Middle frontal gyrus (tissue), 1 donor: Measurements from ENCODE around the gene PGM2L1.
"Not testable (repeated sequence)": the region's sequence is repeated elsewhere in the genome, so short reads cannot be mapped to it uniquely, and the experiment has no call there.

Experiments used
- DNase-seq: peaks from one replicate; pipeline ENCODE4 v3.0.0-alpha.2; 2015; ENCODE audit warnings: low spot score; ENCODE audit errors: extremely low spot score

Gene PGM2L1

DNA sequence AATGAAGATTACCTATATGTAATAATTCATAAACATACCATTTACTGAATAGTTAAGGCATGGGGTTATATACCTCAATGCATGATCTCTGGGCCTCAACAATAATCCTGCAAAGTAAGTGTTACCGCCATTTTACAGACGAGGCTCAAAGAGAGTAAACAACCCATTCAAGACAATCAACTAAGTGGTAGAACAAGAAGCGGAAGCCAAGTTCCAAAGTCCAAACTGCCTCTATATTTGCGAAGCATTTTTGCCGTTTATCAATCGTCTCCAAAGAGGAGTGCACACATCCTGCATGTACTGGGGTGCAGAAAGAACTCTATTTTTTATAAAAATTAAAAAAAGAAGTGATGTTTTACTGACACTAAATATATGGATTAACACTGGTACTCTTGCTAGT, 59.3 kb downstream of the PGM2L1 start:
- no peak for DNase-seq

DNA sequence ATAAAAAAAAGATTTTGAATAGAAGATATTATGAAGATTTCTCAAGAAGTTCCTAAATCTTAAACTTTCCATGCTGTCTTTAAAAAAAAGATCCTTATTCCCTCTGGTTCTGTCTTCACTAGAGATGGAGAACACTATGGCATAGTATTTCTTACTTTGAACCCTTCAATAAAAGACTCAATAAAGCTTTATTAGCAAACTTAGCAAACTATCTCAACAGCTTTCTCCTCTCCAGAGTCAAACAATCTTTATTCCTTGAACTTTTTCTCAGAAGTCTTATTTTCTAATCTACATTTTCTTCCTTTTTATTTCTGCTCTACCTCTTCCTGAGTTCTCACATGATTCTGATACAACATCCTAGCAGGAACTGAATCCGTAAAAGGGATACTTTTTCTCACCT, 65.0 kb downstream of the PGM2L1 start:
- DNase-seq: no peak

DNA sequence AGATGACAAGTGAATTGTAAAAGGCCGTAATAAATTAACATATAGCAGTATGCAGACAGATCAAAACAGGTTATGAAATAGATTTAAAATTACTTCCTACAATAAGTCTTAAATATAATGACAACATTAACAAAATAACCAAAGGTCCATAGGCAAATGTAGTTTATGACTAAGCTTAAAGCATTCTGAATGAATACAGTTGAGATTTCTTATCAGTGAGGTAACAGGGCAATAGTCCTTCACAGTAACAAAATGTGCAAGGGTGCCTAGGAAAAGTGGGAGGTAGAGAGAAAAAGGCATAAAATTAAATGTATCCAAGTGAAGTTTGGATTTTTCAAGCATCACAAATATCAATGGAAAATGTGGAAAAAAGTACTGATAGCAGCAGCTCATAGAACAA, 65.9 kb downstream of the PGM2L1 start:
- DNase-seq: no peak

DNA sequence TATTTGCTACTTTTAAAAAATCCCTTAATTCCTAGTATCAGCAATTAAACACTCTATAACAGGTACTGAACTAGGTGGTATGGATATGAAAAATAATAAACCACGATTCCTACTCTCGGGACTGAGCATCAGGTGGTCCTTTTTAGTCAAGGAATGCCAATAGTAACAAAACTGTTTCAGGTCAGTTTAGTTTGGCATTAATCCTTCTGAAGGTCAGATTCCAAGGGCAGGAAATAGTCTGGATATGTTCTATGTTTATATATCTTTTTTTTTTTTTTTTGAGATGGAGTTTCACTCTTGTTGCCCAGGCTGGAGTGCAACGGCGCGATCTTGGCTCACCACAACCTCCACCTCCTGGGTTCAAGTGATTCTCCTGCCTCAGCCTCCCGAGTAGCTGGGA, 67.2 kb downstream of the PGM2L1 start:
- not testable (repeated sequence) for DNase-seq

DNA sequence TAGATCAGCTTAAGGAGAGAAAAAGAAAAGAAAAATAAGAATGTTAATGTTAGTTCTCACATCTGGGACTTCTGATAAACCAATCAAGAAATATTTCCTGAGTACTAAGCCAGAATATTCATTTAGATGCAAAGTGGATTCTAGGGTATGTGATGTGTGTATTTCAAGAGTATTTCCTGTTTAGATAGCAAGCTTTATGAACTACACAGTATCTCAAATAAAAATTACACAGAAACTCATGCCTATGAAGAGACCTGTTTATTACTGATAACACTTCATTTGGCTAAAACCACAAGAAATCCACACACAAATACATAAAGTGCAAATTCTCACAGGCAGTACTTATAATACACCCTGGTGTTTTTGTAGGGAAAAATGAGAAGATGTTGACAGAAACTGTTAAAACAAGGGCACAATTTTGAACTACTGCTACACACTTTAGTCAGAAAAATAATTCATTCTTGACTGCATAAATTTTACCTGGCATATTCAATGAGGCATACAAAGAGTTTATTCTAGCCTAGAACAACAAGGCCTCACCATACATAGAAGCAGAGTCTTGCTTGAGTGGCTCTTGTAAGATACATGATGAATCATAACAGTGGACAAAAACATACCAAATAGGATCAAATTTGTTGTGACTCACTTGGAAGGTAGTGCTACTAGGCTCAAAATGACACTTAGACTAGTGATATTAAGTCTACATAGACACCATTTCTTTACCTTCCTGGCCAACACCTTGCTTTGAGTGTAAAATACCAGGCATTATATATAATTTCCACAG, 68.0 kb downstream of the PGM2L1 start:
- no peak for DNase-seq

DNA sequence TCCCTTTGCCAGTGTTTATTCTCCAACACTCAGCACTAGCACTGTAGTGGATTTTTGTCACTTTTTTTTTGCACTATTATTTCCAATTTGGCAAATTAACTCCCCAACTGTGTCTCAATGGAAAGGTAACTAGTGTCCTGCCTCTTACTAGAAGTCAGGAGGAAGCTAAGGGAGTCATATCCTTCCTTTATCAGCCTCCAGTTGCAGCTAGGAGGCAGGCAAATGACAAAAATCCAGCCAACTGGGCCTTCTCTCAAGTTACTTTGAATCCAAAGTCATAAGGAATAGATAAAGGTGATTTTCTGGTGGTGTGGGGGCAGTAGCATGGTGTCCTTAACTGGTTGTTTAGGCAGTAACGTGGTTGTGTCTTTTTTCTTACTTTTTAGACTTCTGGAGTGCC, 71.2 kb downstream of the PGM2L1 start:
- DNase-seq: no peak

DNA sequence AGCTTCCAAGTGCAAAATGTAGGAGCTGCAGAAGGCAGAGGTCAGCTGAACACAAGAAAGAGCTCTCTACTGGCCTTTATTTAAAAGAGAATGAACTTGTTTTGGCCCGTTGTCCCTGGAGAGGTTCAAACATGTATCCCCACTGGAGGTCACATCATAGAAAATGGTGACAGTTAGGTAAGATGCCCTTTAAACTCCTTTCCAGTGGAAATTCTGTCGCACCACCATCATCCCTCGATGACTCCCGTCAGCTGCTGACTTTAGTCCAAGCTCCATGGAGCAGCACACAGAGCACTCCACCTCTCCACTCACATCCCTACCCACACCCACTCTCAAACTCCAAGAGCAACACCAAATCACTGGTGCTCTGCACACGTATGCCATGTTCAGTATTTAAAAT, 71.6 kb downstream of the PGM2L1 start:
- DNase-seq: no peak

DNA sequence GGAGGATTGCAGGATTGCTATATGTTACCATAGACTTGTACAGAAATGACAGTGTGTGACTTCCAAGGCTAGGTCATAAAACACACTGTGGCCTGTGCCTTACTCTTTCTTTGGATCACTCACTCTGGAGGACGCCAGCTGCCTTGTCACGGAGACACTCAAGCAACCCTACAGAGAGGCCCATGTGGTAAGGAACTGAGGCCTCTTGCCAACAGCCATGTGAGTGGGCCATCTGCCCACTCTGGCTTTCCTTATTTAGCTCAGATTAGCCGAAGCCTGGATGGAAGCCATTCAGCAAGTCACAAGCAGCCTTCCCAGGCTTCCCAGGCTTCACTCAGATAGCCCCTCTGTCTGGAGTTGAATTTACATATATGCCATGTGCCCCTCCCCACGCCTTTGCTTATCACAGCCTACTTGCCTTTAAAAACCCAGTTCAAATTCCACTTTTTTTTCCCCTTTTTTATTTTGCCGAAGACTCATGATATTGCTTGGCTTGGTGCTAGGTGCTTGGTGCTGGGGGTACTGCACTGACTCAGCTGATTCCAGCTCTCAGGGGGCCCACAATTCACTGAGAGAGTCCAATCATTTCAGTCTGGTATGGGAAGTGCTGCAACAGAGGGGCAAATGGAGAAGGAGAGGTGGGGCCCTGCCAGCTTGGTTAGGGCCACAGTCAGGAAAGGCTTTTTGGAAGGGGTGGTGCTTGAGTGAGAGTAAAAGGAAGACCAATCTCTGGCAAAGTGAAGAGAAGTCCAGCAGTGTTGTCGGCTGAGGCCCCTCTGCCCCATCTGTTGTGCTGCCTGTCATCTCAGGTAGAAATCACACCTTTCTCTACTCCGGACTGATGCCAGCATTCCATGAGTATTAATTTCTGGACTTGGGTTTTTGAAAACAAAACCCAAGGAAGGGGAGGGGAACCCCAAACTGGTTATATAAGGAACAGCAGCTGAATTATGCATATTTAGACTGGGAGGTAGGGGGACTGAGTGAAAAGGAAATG, 72.3 kb downstream of the PGM2L1 start:
- peak; percentile 64 for DNase-seq

DNA sequence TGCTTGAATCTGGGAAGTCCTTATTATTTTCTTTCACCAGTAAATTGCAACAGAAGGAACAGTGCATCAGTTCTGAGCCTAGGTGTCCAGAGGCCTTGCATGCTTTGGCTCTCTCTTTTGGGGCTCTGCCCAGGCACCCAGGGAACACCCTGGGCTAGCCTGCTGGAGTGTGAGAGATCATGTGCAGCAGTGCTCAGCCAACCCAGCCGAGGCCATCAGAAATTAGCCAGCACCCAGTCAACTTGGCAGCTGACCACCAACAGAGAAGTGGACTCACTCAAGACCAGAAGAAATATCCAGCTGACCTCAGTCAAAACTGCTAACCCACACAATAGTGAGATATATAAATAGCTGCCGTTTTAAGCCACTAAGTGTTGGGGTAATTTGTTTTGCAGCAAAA, 75.6 kb downstream of the PGM2L1 start:
- DNase-seq: no peak

DNA sequence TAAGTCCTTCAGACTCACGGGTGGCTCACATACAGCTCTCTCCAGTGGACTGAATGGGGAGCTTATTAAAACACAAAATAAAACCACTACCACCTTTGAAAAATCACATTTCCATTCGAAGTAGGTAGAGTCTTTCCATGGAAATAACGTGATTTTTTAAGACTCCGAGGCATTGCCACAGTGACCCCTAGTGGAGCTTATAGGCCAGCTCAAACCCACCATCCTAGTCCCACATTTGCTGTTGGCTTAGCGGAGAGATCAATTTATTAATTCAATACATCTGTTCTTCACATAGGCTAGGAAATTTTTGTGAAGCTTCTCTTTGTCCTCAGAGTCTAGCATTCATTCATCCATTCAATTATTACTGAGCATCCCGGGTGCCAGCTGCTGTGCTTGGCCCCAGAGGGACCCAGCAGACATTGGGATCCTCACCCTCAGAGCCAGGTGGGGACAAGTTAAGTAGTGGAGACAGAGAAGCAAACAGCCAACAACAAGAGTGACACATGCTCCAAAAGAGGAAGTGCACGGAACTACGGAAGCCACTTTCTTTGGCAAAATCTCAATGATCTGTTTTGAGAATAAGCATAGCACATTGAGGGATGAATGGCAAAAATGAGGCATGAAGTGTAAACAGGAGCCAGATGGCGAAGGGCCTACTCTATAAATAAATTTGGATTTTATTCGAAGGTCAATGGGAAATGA, 76.6 kb downstream of the PGM2L1 start:
- no peak for DNase-seq

DNA sequence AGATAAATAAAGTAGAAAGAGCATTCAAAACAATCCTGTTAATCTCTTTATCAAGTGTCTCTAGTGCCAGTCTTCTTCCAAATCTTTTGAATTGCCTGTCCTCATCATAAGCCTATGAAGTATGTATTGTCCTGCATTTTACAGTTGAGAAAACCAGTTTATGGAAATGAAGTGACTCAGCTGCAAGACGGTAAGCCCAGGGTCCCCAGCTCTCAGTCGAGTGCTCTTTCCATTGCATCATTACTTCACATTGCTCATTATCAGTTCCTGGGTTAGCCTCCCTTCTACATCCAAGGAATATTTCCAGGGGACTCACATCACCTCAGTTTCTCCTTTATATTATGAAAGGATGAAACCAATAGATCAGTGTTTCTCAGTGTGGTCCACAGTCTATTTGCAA, 77.7 kb downstream of the PGM2L1 start:
- DNase-seq: no peak

DNA sequence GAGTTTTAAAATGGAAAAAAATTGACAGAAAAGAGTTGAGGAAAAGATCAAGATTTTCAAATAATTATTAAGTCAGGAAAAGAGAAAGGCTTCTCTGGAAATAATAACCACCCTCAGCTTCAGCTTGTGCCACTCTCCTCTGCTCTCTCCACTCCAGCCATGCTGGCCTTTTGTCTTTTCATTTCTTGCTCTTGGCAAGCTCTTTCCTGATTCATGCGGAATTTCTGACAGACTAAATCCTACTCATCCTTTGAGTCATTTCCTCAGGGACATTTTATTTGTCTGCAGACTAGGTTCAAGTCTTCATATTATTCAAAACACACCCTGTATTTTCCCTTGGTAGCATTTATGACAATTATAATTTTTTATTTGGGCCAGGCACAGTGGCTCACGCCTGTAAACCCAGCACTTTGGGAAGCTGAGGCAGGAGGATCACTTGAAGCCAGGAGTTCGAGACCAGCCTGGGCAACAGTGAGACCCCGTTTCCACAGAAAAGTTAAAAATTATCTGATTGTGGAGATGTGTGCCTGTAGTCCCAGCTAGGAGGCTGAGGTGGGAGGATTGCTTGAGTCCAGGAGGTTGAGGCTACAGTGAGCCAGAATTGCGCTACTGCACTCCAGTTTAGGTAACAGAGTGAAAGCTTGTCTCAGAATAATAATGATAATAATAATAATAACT, 79.0 kb downstream of the PGM2L1 start:
- DNase-seq: no peak

DNA sequence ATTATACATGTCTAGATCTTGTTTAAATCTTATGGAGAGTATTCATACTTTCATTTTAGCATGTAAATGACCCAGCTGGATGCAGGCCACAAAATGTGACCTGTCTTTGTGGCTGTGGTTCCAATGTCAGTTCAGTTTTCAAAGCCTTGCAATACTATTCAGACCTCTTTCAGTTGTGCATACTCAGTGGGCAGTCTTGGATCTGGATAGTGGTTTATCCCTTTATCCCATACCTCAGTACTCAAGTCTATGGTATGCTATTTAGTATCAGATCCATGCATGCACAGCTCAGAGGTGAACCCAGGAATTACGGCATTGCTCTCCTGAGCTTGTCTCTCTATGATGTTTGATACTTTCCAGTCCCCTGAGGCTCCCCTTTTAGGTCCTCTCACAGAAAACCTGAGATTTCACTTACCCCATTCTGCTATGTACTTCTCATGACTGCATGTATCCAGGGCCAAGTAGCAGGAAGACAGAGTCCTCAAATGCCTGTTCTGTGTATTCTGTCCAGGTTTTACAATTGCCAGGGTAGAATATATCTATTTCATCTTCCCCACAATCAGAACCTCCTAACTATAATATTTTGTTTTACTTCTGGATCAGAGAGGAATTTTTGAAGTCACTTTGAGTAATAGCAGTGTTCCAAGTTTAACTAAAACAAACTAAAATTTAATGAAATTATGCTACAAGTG, 79.8 kb downstream of the PGM2L1 start:
- no peak for DNase-seq

DNA sequence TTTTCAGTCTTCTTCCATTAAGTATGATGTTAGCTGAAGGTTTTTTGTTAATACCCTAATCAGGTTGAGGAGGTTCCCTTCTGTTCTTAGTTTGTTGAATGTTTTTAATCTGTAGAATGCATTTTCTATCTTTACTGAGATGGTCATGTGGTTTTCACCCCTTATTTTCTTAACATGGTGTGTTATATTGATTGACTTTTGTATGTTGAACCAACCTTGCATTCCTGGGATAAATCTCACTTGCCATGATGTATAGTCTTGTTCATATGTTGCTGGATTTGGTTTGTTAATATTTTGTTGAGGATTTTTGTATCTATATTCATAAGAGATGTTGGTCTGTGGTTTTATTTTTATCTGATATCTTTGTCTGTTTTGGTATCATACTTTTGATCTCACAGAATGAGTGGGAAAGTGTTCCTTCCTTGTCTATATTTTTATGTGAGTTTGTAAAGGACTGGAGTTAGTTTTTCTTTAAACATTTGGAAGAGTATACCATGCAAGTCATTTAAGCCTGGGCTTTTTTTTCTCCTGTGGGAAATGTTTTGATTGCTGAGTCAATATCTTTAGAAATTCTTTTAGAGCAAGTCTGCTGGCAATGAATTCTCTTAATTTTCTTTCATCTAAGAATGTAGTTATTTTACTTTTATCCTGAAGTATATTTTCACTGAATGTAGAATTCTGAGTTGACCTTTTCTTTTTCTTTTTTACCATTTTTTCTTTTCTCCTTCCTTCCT, 81.3 kb downstream of the PGM2L1 start:
- no peak for DNase-seq

DNA sequence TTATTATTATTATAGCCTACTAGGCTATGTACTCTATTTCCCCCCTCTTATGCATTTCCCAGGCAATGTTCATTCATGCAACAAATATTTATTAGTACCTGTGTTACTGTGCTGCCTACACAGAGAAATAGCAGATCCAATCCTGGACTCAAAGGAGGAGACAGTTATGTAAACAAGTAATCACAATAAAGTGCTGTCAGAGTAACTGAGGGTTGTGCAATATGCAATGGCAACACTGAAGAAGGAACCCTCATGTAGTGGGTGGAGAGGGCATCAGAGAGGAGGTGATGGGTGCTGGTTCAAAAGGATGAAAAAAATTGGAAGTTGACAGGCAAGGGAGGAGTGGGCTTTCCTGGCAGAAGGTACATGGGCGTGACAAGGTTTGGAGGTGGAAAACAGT, 85.9 kb downstream of the PGM2L1 start:
- no peak for DNase-seq

DNA sequence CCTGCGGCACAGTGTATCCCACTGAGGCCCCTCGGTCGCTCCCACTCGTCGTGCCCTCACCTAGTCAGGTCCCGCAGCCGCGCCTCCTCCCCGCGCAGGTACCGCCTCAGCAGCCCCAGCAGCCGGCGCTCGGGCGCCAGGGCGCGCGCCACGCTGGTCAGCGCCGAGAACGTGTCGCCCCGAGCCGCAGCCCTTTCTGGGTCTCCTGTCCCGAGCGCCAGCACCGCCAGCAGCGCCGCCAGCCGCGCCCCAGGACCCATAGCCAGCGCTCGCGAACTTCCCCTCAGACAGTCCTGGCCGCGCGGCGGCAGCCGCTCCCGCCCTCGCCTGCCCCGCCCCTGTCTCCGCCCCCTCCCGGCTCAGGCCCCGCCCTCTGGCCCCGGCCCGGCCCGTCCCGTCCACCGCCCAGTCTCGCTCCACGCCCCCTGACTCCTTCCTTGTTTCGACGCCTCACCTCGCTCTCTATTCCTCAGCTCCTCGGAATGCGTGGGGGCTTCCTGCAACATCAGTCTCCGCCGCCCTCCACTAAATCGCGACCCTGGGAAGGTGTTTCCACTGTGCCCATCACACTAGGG, 86.8 kb downstream of the PGM2L1 start, which contains the start of gene P4HA3:
Gene P4HA3 (minus strand): TSS at position 289 of the 575 bp plus-strand sequence. CDS start 29 bp downstream, at position 260.
- DNase-seq: no peak

DNA sequence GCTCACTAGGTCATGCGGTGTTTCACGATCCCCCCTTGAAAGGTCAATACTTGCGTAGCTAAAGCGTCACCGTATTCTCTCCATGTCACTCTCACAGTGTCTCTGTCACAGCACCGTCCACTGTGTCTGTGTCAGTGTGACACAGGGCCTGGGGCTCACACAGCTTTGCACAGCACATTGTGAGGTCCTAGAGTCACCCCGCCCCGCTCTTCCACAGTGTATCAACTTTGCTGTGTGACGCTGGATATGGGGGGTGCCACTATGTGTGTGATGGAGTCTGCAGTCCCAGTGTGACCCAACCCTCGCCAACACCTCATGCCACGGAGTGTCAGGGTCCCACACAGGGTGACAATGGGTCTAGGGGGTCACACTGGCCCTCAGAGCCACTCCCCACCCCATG, 87.4 kb downstream of the PGM2L1 start:
- DNase-seq: no peak

DNA sequence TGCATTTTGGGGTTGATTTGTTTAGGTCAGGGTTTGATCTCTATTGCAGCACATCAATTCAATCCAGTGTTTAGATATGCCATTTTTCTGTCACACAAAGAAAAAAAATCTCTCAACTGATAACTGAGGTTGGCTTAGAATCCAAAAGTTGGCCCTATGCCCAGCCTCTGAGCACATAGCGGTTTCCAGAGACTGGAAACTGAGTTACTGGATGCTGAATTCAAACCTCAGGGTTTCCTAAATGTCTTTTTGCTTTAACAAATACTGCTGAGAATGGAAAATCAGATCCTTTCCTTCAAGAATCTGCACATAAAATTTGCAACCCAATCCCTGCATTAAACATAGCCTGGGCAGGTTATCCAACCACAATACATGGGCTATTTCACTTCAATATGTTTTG, 90.8 kb downstream of the PGM2L1 start:
- DNase-seq: no peak

DNA sequence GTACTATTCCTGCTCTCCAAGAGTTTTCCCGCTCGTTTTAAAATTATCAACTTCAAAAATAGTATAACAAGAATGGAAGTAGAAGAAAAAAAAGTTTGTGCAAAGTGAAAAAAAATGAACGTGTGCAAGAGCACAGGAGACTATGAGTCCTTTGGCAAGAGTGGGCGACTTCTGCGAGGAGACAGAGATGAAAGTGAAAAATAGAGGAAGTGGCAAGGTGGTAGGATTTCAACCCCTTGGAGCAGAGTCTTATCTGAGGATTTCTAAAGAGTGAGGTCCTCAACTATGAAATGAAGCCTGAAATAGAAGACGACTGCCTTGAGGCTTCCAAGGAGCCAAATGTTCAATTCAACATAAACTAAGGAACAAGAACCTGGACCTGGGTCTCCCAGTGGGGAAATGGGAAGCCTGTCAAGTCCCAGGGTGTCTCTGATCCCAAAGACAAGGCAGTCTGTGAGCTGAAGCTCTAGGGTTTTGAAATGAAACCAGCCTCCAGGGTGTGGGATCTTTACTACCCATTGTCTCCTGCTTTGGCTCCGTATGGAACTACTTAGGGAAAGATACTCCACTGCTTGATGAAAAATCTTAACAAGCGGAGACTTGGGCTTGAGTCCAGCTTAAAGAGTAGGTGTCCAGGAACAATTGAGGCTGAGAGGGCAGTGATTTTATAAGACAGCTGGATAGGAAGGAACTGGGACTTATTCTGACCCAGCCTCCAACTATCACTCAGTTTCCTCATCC, 91.6 kb downstream of the PGM2L1 start:
- no peak for DNase-seq
